Measurements from ENCODE around the gene PALLD. TPM values are rescaled to one million over a fixed set of nuclear protein-coding genes. Genes with fewer than 3 reads are reported as not detected.

PALLD gene
- total RNA-seq, 2 experiments from 2014 or later, result 0.49 to 0.78 TPM

DNA sequence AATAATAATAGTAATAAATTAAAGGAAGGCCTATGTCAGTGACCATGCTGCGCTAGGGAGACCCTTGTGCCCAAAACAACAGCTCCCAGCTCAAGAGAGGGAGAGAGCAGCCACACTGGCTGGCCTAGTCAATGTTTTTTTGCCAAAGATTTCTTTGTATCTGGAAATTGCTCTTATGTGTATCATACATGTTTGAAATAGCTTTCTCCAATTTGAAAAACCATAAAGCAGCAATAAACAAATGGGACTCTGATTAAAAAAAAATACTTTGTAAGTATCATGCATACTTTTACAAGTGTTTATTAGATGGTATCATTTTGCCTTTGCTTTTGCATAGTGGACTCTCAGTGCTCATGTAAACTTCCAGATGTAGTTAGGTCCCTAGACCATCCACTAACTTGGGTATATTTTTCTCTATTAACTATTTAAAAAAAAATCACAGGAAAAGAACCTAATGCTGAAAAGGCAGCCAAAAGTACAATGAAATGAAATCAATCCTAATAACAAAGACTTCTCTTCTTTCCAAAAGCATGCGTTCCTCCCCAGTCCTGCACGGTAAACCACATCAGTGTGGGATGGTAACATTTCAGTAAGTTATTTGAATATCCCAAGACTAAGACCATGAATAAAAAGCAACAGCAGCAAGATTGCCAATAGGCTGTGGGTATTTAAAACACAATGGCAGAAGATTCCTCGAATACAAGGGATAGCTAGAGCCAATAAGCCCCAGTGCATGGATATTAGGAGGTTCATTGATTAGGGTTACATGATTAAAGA is 117.6 kb downstream of the PALLD start:
- Histone ChIP-seq H3K36me3 (ENCODE audit: insufficient read depth, low read length) (no peaks in the 10 kb centered on the region), H3K4me3 (ENCODE audit: low read length) (no peak overlapping the region), H3K4me1 (ENCODE audit: insufficient read depth, low read length) (no peaks in the 10 kb centered on the region), H3K27ac (ENCODE audit: low read depth in 1 of 2, low read length in 2 of 2) (no peak overlapping the region), H3K27me3 (ENCODE audit: control insufficient read depth in 1 of 2, insufficient read depth in 2 of 2, low read length in 2 of 2) (no peaks in the 10 kb centered on the region), H3K9me3 (ENCODE audit: control insufficient read depth in 1 of 2, insufficient read depth in 1 of 2, low read length in 2 of 2) (no peaks in the 10 kb centered on the region)
- no peak for ATAC-seq (ENCODE audit: poor library complexity)
- POLR2A ChIA-PET, result no interaction called here
- Mint-ChIP-seq H3K27ac (no peak overlapping the region), H3K4me1 (ENCODE audit: low read depth) (no peaks in the 10 kb centered on the region), H3K36me3 (ENCODE audit: low read depth) (no peaks in the 10 kb centered on the region), H3K27me3 (peaks cover 10% of the 10 kb centered on the region), H3K4me3 (no peak overlapping the region), H3K9me3 (no peaks in the 10 kb centered on the region)
- intact Hi-C loops (cut with DNase I, micrococcal nuclease), result no loop called here
- CTCF ChIA-PET, result interaction anchor here (0.7 to 1.5 kb wide), 2 partner anchors 10 to 28 kb away, joined by 3 to 4 read pairs; no protein-coding TSS in a partner anchor
- DNase-seq, result no peak
- TF ChIP-seq, protein P1, sequence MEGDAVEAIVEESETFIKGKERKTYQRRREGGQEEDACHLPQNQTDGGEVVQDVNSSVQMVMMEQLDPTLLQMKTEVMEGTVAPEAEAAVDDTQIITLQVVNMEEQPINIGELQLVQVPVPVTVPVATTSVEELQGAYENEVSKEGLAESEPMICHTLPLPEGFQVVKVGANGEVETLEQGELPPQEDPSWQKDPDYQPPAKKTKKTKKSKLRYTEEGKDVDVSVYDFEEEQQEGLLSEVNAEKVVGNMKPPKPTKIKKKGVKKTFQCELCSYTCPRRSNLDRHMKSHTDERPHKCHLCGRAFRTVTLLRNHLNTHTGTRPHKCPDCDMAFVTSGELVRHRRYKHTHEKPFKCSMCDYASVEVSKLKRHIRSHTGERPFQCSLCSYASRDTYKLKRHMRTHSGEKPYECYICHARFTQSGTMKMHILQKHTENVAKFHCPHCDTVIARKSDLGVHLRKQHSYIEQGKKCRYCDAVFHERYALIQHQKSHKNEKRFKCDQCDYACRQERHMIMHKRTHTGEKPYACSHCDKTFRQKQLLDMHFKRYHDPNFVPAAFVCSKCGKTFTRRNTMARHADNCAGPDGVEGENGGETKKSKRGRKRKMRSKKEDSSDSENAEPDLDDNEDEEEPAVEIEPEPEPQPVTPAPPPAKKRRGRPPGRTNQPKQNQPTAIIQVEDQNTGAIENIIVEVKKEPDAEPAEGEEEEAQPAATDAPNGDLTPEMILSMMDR (IDR thresholded peaks at IDR 0.05), result no peak

DNA sequence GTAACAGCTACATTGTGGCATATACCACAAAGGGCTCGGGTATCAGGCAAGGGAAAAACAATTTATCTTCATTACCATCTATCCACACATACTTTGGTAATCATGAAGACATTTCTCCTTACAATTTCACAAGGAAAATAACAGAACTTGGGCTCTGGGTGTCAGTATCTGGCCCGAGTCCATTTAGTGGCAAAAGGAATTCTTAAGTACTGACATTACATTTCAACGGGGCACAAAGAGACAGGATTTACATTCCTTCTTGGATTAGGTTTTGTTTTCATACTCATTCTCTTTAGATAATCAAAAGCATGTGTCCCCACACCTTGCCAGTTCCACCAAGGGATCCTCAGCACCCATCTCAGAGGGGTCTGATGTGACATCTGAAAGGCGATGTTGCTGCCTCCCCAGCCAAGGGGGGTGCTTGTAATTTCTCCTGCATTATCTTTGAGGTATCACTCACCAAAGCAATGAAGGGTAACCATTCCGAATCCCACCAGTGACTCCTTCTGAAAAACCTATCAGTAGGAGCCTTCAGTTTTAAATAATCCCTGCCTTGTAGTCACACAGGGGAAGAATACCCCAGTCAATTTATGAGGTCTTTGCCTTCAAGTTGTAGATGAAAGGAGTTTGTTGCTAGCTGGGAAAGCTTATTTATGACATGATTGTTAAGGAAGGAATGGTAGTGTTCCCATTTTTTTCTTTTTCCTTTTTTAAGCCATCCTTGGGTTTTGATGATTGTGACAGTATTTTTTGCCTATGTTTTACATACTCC is 118.6 kb downstream of the PALLD start:
- H3K27me3 ChIP-seq (ENCODE audit: control insufficient read depth in 1 of 2, insufficient read depth in 2 of 2, low read length in 2 of 2), result no peaks in the 10 kb centered on the region
- H3K27ac Mint-ChIP-seq, result no peak overlapping the region
- DNase-seq (no peak), ATAC-seq (ENCODE audit: poor library complexity) (no peak)
- no peaks in the 10 kb centered on the region for H3K4me1 ChIP-seq (ENCODE audit: insufficient read depth, low read length)
- H3K4me3 Mint-ChIP-seq, result no peak overlapping the region
- intact Hi-C loops (cut with DNase I, micrococcal nuclease), result no loop called here
- H3K4me1 Mint-ChIP-seq (ENCODE audit: low read depth), result no peaks in the 10 kb centered on the region
- no peak overlapping the region for H3K27ac ChIP-seq (ENCODE audit: low read depth in 1 of 2, low read length in 2 of 2)
- H3K9me3 ChIP-seq (ENCODE audit: control insufficient read depth in 1 of 2, insufficient read depth in 1 of 2, low read length in 2 of 2), result no peaks in the 10 kb centered on the region
- no peak overlapping the region for H3K4me3 ChIP-seq (ENCODE audit: low read length)
- H3K27me3 Mint-ChIP-seq, result peaks cover 10% of the 10 kb centered on the region
- POLR2A ChIA-PET, result no interaction called here
- no peaks in the 10 kb centered on the region for H3K36me3 ChIP-seq (ENCODE audit: insufficient read depth, low read length)
- no peaks in the 10 kb centered on the region for H3K9me3 Mint-ChIP-seq
- TF ChIP-seq, protein P1 (IDR thresholded peaks at IDR 0.05), result no peak
- H3K36me3 Mint-ChIP-seq (ENCODE audit: low read depth), result no peaks in the 10 kb centered on the region
- CTCF ChIA-PET, result interaction anchor here (1.5 kb wide), 1 partner anchor 11 kb away, joined by 4 read pairs; no protein-coding TSS in a partner anchor

DNA sequence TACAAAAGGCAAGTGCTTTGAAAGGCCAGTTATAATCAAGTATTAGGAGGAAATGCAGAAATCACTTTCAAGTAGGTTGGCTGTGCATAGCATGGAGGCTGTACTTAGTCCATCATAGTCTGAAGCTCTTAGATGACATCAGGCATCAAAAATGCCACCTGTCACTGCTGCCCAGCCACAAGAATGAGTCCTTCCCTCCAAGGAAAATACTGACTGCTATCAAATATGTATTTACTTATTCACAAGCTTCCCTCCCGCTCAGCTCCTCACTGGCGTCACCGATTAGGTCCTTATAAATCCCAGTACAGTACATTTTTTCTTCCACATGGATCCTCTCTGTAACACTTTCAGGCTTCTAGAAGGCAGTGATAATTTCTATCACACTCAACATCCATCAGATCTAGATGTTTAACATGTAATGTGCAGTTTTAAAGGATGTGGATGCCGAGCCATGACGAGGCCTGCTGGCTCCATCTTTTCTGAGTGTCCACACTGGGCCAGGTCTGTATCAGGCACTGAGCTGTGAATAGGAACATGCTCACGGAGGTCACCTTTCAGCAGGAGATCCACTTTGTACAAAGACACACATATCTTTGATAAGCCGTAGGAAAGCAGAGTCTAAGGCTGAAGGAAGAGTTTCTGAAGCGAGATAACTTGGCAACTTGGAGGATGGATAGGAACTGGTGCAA is 121.9 kb downstream of the PALLD start:
- no peak overlapping the region for H3K4me3 ChIP-seq (ENCODE audit: low read length)
- CTCF ChIA-PET, result no interaction called here
- peaks cover 0 to 10% of the 10 kb centered on the region in 2 experiments for H3K27me3 ChIP-seq (ENCODE audit: control insufficient read depth in 1 of 2, insufficient read depth in 2 of 2, low read length in 2 of 2)
- TF ChIP-seq, protein P1 (IDR thresholded peaks at IDR 0.05), result no peak
- H3K4me1 Mint-ChIP-seq (ENCODE audit: low read depth), result no peaks in the 10 kb centered on the region
- H3K27ac Mint-ChIP-seq, result no peak overlapping the region
- H3K4me3 Mint-ChIP-seq, result no peak overlapping the region
- intact Hi-C loops (cut with DNase I, micrococcal nuclease), result no loop called here
- peaks cover 22% of the 10 kb centered on the region for H3K27me3 Mint-ChIP-seq
- no peaks in the 10 kb centered on the region for H3K9me3 ChIP-seq (ENCODE audit: control insufficient read depth in 1 of 2, insufficient read depth in 1 of 2, low read length in 2 of 2)
- ATAC-seq (ENCODE audit: poor library complexity), result no peak
- no peaks in the 10 kb centered on the region for H3K36me3 ChIP-seq (ENCODE audit: insufficient read depth, low read length)
- POLR2A ChIA-PET, result no interaction called here
- H3K9me3 Mint-ChIP-seq, result no peaks in the 10 kb centered on the region
- no peak for DNase-seq
- no peaks in the 10 kb centered on the region for H3K36me3 Mint-ChIP-seq (ENCODE audit: low read depth)
- no peaks in the 10 kb centered on the region for H3K4me1 ChIP-seq (ENCODE audit: insufficient read depth, low read length)
- H3K27ac ChIP-seq (ENCODE audit: low read depth in 1 of 2, low read length in 2 of 2), result no peak overlapping the region
